ENCODE data around the gene KANK4. TPM values are rescaled to one million over a fixed set of nuclear protein-coding genes. Genes with fewer than 3 reads are reported as not detected.

The KANK4 gene
- 0.26 to 0.35 TPM (median 0.32 TPM) in 5 replicates for total RNA-seq (2022; extraction: Qiagen RNA extraction)

GRCh38 chr1:62318756-62319544, at the start of gene KANK4:
TSS of gene KANK4 (minus strand) at chr1:62319434. CDS start at chr1:62281564, 37,870 bp downstream.

GRCh38 chr1:62194651-62195544, 124.3 kb downstream of the KANK4 start, which contains the start of gene L1TD1:
TSS of gene L1TD1 (plus strand) at chr1:62194849. CDS start at chr1:62206629, 11,780 bp downstream.

Other genes starting within 250 kb of the KANK4 start
- not detected in 5 replicates for gene L1TD1, start 124.6 kb downstream of the KANK4 start, total RNA-seq (2022; extraction: Qiagen RNA extraction)
- gene USP1, start 117.6 kb upstream of the KANK4 start, total RNA-seq (2022; extraction: Qiagen RNA extraction): 18.7 to 28.0 TPM (median 21.2 TPM) in 5 replicates